HG03457 (cell line): ENCODE data around the gene TMEM30A.

Experiments
- ATAC-seq: cut with Tn5 transposase; IDR thresholded peaks from one replicate; pipeline ENCODE4 v1.9.1; 2021; ENCODE audit warnings: moderate number of reproducible peaks; ENCODE audit not compliant: unreplicated experiment

TMEM30A gene

GRCh38 chr6:75220357-75220756, 64.2 kb downstream of the TMEM30A start:
- no peak for ATAC-seq

DNA sequence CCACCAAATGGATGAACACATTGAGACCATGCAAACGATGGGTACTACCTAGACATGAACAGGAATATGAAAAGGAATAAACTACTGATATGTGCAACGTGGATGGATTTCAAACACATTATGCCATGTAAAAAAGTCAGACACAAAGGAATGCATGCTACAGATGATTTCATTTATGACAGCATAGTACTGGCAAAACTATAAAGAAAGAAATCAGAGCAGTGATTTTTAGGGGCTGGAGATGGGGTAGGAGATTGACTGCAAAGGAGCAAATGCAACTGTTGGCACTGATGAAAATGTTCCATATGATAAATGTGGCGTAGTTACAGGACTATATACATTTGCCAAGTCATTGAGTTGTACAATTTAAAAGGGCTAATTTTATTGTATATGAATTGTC, 65.3 kb downstream of the TMEM30A start:
- no peak for ATAC-seq

- ATAC-seq: no peak
These were observed 67.4 kb downstream of the TMEM30A start for GRCh38 chr6:75217193-75217592.

- ATAC-seq: no peak
These were observed 69.3 kb downstream of the TMEM30A start for GRCh38 chr6:75215291-75215690.

- ATAC-seq: no peak
These were observed 70.9 kb downstream of the TMEM30A start for GRCh38 chr6:75213732-75214131.

DNA sequence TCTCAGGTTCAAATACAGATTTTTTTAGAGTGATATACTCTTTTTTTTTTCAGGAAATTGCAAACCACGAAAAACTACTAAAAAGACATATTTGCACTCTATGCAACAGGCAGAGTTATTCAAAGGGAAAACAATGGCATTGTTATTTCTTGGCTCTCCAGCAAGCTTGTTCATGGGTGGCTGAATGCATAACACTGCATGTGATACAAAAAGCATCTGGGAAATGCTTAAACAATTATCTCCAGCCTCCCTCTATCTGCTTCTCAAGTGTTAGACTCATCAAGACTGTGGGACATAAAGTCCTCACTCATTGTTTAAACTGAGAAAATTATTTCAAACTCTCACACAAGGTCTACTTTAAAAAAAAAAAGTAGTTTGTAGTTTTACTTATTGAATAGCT, 71.5 kb downstream of the TMEM30A start:
- ATAC-seq: no peak

GRCh38 chr6:75211920-75212590, 72.5 kb downstream of the TMEM30A start:
- no peak for ATAC-seq

GRCh38 chr6:75210885-75211739, 73.5 kb downstream of the TMEM30A start:
- ATAC-seq: no peak

- no peak for ATAC-seq
These were observed 75.3 kb downstream of the TMEM30A start for GRCh38 chr6:75209184-75209723.

- ATAC-seq: peak; percentile 78
These were observed 76.1 kb downstream of the TMEM30A start for GRCh38 chr6:75208298-75209183.

DNA sequence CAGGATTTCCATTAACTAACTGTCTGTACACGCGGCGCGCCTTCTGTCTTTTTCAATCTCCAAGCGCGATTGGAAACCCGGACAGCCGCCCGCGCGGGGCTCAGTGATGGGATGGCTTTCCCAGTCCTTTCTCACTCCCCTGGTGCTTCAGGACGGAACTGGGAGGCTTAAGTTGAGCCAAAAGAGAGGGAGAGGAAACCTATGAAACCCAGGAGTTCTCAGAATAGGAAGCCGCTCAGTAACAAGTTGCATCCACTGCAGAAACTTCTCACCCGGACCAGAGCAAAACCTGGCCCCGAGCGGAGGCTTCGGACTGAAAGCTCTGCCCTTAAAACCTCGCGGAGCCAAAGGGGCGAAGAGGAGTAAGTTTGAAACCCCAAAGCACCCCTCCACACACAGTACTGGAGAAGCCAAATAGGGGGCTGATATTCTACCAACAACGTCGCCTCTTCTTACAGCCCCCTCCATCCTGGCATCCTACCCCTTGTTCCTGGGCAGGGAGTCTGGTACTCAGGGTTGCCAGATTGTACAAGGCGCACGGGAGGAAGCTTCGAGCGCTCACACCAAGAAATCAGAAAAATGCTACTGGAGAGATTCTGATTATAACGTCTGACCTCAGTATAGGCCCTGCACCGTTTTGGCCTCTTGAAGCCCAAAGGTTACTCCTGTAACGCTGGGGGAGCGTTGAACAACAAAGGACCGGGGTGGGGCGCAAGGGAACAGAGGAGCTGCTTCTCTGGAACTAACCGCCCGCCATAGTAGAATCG, 77.8 kb downstream of the TMEM30A start:
- ATAC-seq: no peak

DNA sequence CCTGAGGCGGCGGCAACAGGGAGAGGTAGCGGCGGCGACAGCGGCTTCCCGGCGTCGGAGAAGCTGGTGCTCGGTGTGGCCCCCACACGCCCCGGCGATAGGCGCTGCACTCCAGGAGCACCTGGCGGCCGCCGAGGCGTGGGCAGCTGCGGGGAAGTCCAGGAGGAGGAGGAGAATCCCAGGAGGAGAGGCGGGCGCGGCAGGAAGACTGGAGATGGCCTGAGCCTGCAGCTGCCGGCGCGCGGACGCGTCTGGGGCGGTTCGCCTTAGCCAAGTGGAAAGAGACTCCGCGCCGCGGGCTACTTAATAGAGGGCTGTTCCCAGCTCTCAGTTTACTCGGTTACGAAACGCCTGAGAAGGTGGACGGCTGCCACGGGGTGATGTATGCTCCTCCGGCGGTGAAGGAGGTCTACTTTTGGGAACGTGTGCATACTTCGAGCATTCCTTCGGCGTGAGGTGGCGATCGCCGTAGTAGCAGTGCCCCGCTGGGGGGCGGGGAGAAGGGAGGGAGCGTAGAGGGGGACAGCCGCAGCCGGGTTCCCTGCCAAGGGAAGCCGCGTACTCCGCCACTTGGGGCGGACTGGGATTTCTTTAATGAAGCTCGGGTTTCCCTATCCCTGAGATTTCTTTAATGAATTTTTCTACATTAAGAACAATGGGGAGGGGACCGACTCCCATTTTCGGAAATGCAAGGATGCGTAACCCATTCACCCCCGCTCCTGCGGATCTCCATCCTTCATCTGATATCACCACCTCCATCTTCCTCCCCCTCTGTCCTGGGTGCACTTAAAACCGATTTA, 78.6 kb downstream of the TMEM30A start, which contains the start of gene COL12A1:
Gene COL12A1, minus strand, starts transcription at position 278 of the 800 bp plus-strand sequence. CDS start 3,261 bp downstream, outside the sequence.
- ATAC-seq: no peak

GRCh38 chr6:75204959-75205775, 79.4 kb downstream of the TMEM30A start:
- ATAC-seq: no peak

DNA sequence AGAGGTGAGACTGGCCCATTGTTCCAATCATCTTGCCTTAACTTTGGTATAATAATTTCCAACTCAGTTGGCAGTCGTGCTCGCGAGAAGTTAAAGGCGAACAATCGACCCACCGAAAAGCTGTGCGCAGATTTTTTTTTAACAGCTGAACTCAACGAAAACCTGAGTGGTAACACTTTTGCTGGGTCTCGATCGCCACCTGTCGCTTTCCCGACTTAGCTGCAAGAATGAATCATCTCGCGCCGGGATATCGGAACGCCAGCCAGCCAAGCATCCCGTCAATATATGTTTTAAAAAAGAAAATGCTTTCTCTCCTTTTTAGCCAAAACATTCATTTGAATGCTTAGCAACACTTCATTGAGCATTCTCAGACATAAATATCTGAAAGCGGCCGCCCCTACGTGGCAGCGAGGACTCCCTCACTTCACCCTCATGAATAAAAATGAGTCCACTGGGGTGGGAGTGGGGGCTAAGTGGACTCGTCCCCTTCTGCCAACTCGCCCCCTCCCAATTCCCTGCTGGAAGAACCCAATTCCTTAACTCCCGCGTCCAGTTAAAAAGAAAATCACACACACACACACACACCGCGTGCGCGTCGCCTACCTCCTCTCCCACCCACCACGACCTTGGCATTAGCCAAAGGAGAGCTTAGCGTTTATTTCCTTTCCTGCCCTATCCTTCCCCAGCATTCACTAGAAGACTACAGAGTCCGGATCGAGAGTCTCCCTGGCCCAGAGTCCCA, 80.2 kb downstream of the TMEM30A start:
- ATAC-seq: no peak

DNA sequence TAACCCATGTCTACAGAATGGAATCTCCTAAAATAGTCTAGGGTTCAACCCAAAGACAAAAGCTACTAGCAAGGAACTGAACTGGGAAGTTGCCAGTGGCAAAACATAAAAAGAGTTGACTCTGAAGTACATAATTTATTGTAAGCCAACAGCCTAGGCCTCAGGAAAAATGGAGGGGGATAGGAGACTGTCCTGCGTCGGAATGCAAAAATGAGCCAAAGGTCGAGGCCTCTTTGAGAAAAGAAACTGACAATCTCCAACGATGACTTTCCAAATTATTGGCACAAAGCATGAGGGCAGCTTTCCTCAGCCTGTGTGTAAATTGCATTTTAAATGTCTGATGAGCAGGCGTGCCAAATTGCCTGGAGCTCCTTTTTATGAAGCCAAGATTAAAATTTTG, 80.9 kb downstream of the TMEM30A start:
- no peak for ATAC-seq
